C4-2B (cell line): ENCODE results near the gene RXRA.

Experiments
- CTCF ChIP-seq: fragments of 450-650 bp; conservative IDR thresholded peaks from 2 replicates; pipeline ENCODE4 v1.5.1; 2017; ENCODE audit warnings: mild to moderate bottlenecking
- ZFX ChIP-seq: fragments of 450-650 bp; IDR thresholded peaks from 2 replicates; pipeline ENCODE4 v1.6.1; 2017

GRCh38 chr9:134486143-134486591 lies 159.9 kb downstream of the RXRA start:
- no peak for TF ChIP-seq CTCF
- no peak for TF ChIP-seq ZFX
